ENCODE measurements around the gene SLC31A1. TPM values are rescaled to one million over a fixed set of nuclear protein-coding genes. Genes with fewer than 3 reads are reported as not detected.

SLC31A1 gene
- total RNA-seq, 1 experiment from 2014 or later = 34.4 TPM

DNA sequence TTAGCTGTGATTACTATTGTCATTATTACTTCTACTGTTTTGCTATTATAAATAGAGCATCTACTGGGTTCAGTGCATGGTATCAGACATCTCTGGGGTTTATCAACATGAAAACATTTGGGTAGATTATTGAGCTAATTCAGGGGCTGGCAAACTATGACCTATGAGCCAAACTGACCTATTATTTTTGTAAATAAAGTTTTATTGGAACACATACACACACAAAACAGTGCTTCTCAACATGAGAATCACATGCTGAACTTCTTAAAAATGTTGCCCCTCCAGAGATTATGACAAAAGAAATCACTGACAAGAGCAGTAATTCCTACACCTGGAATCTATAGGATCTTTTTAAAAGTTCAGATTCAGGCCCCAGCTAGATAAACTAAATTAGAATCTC is 40.2 kb upstream of the SLC31A1 start:
- Histone ChIP-seq H3K14ac (ENCODE audit: insufficient read depth, low read length) (no peak overlapping the region), H3K23ac (ENCODE audit: insufficient read length, low read depth, low read length) (no peak overlapping the region), H4K5ac (ENCODE audit: insufficient read length, low read depth, low read length) (no peak overlapping the region), H2BK5ac (ENCODE audit: insufficient read length, low read length) (no peak overlapping the region), H3K27me3 (ENCODE audit: insufficient read depth, low read length) (no peaks in the 10 kb centered on the region), H2BK20ac (ENCODE audit: low read depth, low read length, poor library complexity, severe bottlenecking) (no peak overlapping the region), H3K9me3 (ENCODE audit: control insufficient read depth, low read depth, low read length) (no peaks in the 10 kb centered on the region), H2BK12ac (ENCODE audit: insufficient read length, low read depth, low read length) (no peak overlapping the region), H4K91ac (ENCODE audit: insufficient read length, low read depth, low read length) (no peak overlapping the region), H4K8ac (replicated peaks; ENCODE audit: insufficient read length, low read depth, low read length) (no peak overlapping the region), H3K4me1 (ENCODE audit: insufficient read depth, low read length) (no peaks in the 10 kb centered on the region), H3K79me1 (ENCODE audit: insufficient read depth, low read depth, low read length, poor library complexity, severe bottlenecking) (no peaks in the 10 kb centered on the region), H2AFZ (ENCODE audit: low read length) (no peak overlapping the region), H2BK15ac (ENCODE audit: low read depth, low read length) (no peak overlapping the region), H3T11ph (ENCODE audit: low read length) (no peak overlapping the region), H3K4me2 (ENCODE audit: insufficient read depth, insufficient read length, low read length) (no peak overlapping the region), H2BK120ac (ENCODE audit: low read depth, low read length, poor library complexity, severe bottlenecking) (no peak overlapping the region), H3K27ac (ENCODE audit: insufficient read length, low read depth, low read length) (no peak overlapping the region), H3K23me2 (ENCODE audit: insufficient read length, low read depth, low read length, poor library complexity, severe bottlenecking) (no peaks in the 10 kb centered on the region), H4K20me1 (ENCODE audit: control insufficient read depth, insufficient read depth, insufficient read length) (no peaks in the 10 kb centered on the region), H2AK5ac (ENCODE audit: insufficient read length, low read length) (no peak overlapping the region), H3K56ac (ENCODE audit: insufficient read length, low read depth, low read length) (no peak overlapping the region), H3K4ac (ENCODE audit: low read depth, low read length) (no peak overlapping the region), H3K79me2 (ENCODE audit: insufficient read depth, low read length) (no peaks in the 10 kb centered on the region), H3K9ac (ENCODE audit: extremely low read depth, insufficient read length, low read length) (no peak overlapping the region), H3K18ac (ENCODE audit: insufficient read length, low read depth, low read length) (no peak overlapping the region)
- H3K4me1 Mint-ChIP-seq = no peaks in the 10 kb centered on the region
- no peak overlapping the region for H3K4me3 Mint-ChIP-seq
- peaks cover 13 to 72% (median 53%) of the 10 kb centered on the region in 3 experiments; a peak in 6 of 7 replicates for H3K36me3 Mint-ChIP-seq (ENCODE audit: insufficient read depth in 1 of 3, low read depth in 3 of 3)
- no peak for DNase-seq
- no peak overlapping the region for H3K27ac Mint-ChIP-seq
- H3K27me3 Mint-ChIP-seq (ENCODE audit: low read depth) = no peaks in the 10 kb centered on the region
- no peaks in the 10 kb centered on the region for H3K9me3 Mint-ChIP-seq
- TF ChIP-seq, protein P1, sequence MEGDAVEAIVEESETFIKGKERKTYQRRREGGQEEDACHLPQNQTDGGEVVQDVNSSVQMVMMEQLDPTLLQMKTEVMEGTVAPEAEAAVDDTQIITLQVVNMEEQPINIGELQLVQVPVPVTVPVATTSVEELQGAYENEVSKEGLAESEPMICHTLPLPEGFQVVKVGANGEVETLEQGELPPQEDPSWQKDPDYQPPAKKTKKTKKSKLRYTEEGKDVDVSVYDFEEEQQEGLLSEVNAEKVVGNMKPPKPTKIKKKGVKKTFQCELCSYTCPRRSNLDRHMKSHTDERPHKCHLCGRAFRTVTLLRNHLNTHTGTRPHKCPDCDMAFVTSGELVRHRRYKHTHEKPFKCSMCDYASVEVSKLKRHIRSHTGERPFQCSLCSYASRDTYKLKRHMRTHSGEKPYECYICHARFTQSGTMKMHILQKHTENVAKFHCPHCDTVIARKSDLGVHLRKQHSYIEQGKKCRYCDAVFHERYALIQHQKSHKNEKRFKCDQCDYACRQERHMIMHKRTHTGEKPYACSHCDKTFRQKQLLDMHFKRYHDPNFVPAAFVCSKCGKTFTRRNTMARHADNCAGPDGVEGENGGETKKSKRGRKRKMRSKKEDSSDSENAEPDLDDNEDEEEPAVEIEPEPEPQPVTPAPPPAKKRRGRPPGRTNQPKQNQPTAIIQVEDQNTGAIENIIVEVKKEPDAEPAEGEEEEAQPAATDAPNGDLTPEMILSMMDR (conservative IDR thresholded peaks at IDR 0.05) = no peak

Measured in H9 (cell line).